Measurements from ENCODE around the gene FRRS1. TPM values are rescaled to one million over a fixed set of nuclear protein-coding genes. Genes with fewer than 3 reads are reported as not detected.

The FRRS1 gene
- total and polyA plus RNA-seq, 7 donors = 0.34 to 4.1 (median 3.1) TPM

DNA sequence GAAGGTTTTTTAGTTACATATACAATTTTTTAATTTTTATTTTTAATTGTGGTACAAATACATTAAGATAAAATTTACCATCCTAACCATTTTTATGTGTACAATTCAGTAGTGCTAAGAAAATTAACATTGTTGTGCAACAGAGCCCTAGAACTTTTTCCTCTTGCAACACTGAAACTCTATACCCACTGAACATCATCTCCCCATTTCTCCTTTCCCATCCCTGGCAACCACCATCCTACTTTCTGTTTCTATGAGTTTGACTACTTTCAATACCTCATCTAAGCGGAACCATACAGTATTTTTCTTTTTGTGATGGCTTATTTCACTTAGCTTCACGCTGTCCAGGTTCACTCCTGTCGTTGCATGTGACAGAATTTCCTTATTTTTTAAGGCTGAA lies 66.4 kb downstream of the FRRS1 start:
- intact Hi-C loops (cut with DNase I) = loop anchor here (5.0 to 10.0 kb wide), 2 partner anchors 168 to 955 kb away; no protein-coding TSS in a partner anchor
- ATAC-seq = no peak
- no peak overlapping the region for H3K4me3 ChIP-seq

DNA sequence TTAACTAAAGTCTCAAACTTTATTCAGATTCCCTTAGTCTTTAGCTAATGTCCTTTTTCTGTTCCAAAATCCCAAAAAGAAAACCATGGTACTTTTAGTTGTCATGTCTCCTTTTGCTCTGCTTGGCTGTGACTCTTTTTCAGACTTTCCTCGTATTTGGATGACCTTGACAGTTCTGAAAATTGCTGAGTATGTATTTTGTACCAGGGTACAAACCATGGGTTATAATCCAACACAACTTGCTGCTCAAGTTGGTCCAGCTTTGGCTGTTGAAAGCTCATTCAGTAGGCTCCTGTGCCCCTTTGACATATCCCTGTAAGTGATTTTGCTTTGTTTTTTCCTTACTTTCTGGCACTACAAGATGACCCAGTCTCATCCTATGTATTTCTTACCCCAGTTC lies 68.9 kb downstream of the FRRS1 start:
- H3K27ac ChIP-seq = no peak overlapping the region
- H3K27me3 ChIP-seq (ENCODE audit: insufficient read depth in 3 of 3, low read length in 2 of 3) = no peaks in the 10 kb centered on the region
- intact Hi-C loops (cut with DNase I) = no loop called here
- H3K4me1 ChIP-seq = peaks cover 2% of the 10 kb centered on the region
- H3K4me3 ChIP-seq = no peak overlapping the region
- no peak for ATAC-seq
- TF ChIP-seq, protein P1, sequence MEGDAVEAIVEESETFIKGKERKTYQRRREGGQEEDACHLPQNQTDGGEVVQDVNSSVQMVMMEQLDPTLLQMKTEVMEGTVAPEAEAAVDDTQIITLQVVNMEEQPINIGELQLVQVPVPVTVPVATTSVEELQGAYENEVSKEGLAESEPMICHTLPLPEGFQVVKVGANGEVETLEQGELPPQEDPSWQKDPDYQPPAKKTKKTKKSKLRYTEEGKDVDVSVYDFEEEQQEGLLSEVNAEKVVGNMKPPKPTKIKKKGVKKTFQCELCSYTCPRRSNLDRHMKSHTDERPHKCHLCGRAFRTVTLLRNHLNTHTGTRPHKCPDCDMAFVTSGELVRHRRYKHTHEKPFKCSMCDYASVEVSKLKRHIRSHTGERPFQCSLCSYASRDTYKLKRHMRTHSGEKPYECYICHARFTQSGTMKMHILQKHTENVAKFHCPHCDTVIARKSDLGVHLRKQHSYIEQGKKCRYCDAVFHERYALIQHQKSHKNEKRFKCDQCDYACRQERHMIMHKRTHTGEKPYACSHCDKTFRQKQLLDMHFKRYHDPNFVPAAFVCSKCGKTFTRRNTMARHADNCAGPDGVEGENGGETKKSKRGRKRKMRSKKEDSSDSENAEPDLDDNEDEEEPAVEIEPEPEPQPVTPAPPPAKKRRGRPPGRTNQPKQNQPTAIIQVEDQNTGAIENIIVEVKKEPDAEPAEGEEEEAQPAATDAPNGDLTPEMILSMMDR (IDR thresholded peaks at IDR 0.05) = no peak
- H3K36me3 ChIP-seq (ENCODE audit: insufficient read depth in 1 of 2, low read depth in 1 of 2) = peaks cover 5 to 28% of the 10 kb centered on the region in 2 donors
- no peaks in the 10 kb centered on the region for H3K9me3 ChIP-seq
- DNase-seq = no peak
- 19 to 22% (median 19%) methylated on average over 1 of the region's 1 CpG for WGBS, 3 donors

More for the DNA sequence above, 66.4 kb downstream of the FRRS1 start:
- TF ChIP-seq, protein P1 (IDR thresholded peaks at IDR 0.05) = no peak
- Histone ChIP-seq H3K27me3 (ENCODE audit: insufficient read depth in 3 of 3, low read length in 2 of 3) (no peaks in the 10 kb centered on the region), H3K36me3 (ENCODE audit: insufficient read depth in 1 of 2, low read depth in 1 of 2) (peaks cover 3% of the 10 kb centered on the region in 2 donors), H3K9me3 (no peaks in the 10 kb centered on the region), H3K27ac (no peak overlapping the region), H3K4me1 (no peaks in the 10 kb centered on the region)
- DNase-seq = no peak
- 91 to 94% (median 92%) methylated on average over 3 of the region's 3 CpGs for WGBS, 3 donors

DNA sequence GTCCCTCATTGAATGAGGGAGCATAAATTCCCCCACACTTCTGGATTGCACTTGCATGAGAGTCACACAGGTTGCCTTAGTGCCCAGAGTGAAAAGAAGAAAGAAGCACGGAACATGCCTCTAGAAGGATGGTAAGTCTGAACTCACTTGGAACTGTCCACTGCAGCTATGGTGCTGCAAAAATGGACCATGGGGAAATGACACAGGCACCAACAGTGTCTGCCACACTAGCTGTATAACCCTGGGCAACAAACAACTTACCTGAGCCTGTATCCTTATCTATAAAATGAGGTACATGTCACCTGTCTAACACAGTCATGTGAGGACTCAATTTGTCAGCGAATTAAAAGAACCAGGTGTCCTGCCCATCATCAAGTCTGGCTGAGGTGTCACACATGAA lies 69.8 kb downstream of the FRRS1 start:
- TF ChIP-seq, protein P1 (IDR thresholded peaks at IDR 0.05) = no peak
- no peaks in the 10 kb centered on the region for H3K9me3 ChIP-seq
- peaks cover 8 to 37% of the 10 kb centered on the region in 2 donors for H3K36me3 ChIP-seq (ENCODE audit: insufficient read depth in 1 of 2, low read depth in 1 of 2)
- H3K4me3 ChIP-seq = no peak overlapping the region
- intact Hi-C loops (cut with DNase I) = no loop called here
- WGBS, 3 donors = 59 to 83% (median 76%) methylated on average over 2 of the region's 2 CpGs
- no peak for DNase-seq
- peaks cover 3% of the 10 kb centered on the region for H3K4me1 ChIP-seq
- no peaks in the 10 kb centered on the region for H3K27me3 ChIP-seq (ENCODE audit: insufficient read depth in 3 of 3, low read length in 2 of 3)
- peak; percentile 38 to 53 (median 44) for ATAC-seq
- no peak overlapping the region for H3K27ac ChIP-seq

DNA sequence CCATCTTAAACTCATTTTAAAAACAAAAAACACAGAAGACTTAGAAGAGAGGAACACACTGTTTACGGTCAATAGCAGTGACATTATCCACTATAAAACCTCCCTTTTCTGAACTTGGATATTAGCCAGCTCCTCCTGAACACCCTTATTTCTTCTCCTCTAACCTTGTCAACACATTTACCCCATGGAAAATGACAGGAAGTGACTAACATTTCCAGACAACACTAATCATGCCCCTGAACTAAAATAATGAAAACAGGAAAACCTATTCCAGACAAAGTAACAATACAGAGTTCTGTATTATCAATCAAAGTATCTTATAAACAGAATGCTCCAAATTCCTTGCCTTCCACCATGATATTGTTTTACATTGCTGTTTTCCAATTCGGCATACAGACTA lies 75.3 kb downstream of the FRRS1 start:
- Histone ChIP-seq H3K27ac (peak overlapping the region; percentile 31), H3K9me3 (no peaks in the 10 kb centered on the region), H3K27me3 (ENCODE audit: insufficient read depth in 3 of 3, low read length in 2 of 3) (no peaks in the 10 kb centered on the region), H3K4me1 (peaks cover 13% of the 10 kb centered on the region), H3K36me3 (ENCODE audit: insufficient read depth in 1 of 2, low read depth in 1 of 2) (peaks cover 17 to 92% of the 10 kb centered on the region in 2 donors), H3K4me3 (no peak overlapping the region)
- DNase-seq = no peak
- intact Hi-C loops (cut with DNase I) = no loop called here
- 67 to 73% (median 71%) methylated on average over 2 of the region's 2 CpGs for WGBS, 3 donors
- TF ChIP-seq, protein P1 (IDR thresholded peaks at IDR 0.05) = no peak
- no peak for ATAC-seq
